Skeletal muscle satellite cell (primary cell): Measurements from ENCODE around the gene MCF2L.
A peak's percentile ranks its signal among the peaks of the same experiment; 100 is the strongest.

Source experiments
- H3K27me3 ChIP-seq: 2 replicates; pipeline ENCODE4 v1.7.0; 2013; ENCODE audit warnings: low read length; ENCODE audit not compliant: control insufficient read depth, insufficient read depth
- H3K36me3 ChIP-seq: 2 replicates; pipeline ENCODE4 v1.7.0; 2013; ENCODE audit warnings: mild to moderate bottlenecking, control low read depth, low read length; ENCODE audit not compliant: insufficient read depth
- H3K4me1 ChIP-seq: 2 replicates; pipeline ENCODE4 v1.7.0; 2013; ENCODE audit warnings: low read length; ENCODE audit not compliant: control insufficient read depth, insufficient read depth
- H3K4me2 ChIP-seq: 2 replicates; pipeline ENCODE4 v1.7.0; 2013; ENCODE audit warnings: mild to moderate bottlenecking, low read length
- H3K4me3 ChIP-seq: 2 replicates; pipeline ENCODE4 v1.7.0; 2013; ENCODE audit warnings: low read length
- H3K9ac ChIP-seq: 2 replicates; pipeline ENCODE4 v1.7.0; 2013; ENCODE audit warnings: mild to moderate bottlenecking, low read depth, low read length, moderate library complexity
- H3K9me3 ChIP-seq: replicated peaks from 2 replicates; pipeline ENCODE4 v1.7.0; 2013; ENCODE audit warnings: mild to moderate bottlenecking, control low read depth, low read length

Gene MCF2L

GRCh38 chr13:113063091-113063491 lies 94.1 kb downstream of the MCF2L start:
- no peaks in the 10 kb centered on the region for H3K36me3 ChIP-seq
- H3K27me3 ChIP-seq: no peaks in the 10 kb centered on the region
- no peak overlapping the region for H3K9ac ChIP-seq
- no peak overlapping the region for H3K4me3 ChIP-seq
- peaks cover 14% of the 10 kb centered on the region for H3K4me1 ChIP-seq
- H3K4me2 ChIP-seq: no peak overlapping the region
- no peaks in the 10 kb centered on the region for H3K9me3 ChIP-seq

DNA sequence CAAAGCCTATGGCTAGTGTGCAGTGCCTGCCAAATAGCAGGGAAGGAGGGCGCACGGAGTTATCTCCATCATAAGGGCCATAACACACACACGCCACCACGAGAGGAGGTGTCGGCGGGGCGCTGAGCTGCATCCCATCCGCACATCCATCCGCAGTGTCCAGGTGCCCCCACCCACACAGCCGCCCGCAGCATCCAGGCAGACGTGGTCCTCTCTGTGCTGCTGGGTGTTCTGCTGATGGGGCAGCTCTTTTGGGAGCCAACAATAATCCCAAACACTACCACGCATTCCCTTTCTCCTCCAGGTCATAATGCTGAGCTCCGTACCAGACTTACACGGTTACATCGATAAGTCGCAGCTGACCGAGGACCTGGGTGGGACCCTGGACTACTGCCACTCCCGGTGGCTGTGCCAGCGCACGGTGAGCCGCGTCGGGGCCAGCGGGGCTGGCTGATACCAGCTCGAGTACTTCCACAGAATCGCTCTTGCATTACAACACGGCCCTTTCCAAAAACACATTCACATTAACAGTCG lies 95.1 kb downstream of the MCF2L start:
- Histone ChIP-seq H3K36me3 (no peaks in the 10 kb centered on the region), H3K4me2 (peak overlapping the region; percentile 81), H3K4me3 (peak overlapping the region; percentile 58), H3K27me3 (no peaks in the 10 kb centered on the region), H3K4me1 (peaks cover 14% of the 10 kb centered on the region), H3K9me3 (no peaks in the 10 kb centered on the region), H3K9ac (peak overlapping the region; percentile 20)

GRCh38 chr13:113064534-113065405 lies 95.8 kb downstream of the MCF2L start:
- H3K4me3 ChIP-seq: peak overlapping the region; percentile 11
- no peaks in the 10 kb centered on the region for H3K9me3 ChIP-seq
- H3K36me3 ChIP-seq: no peaks in the 10 kb centered on the region
- H3K4me1 ChIP-seq: peaks cover 14% of the 10 kb centered on the region
- no peak overlapping the region for H3K9ac ChIP-seq
- peak overlapping the region; percentile 81 for H3K4me2 ChIP-seq
- H3K27me3 ChIP-seq: no peaks in the 10 kb centered on the region

DNA sequence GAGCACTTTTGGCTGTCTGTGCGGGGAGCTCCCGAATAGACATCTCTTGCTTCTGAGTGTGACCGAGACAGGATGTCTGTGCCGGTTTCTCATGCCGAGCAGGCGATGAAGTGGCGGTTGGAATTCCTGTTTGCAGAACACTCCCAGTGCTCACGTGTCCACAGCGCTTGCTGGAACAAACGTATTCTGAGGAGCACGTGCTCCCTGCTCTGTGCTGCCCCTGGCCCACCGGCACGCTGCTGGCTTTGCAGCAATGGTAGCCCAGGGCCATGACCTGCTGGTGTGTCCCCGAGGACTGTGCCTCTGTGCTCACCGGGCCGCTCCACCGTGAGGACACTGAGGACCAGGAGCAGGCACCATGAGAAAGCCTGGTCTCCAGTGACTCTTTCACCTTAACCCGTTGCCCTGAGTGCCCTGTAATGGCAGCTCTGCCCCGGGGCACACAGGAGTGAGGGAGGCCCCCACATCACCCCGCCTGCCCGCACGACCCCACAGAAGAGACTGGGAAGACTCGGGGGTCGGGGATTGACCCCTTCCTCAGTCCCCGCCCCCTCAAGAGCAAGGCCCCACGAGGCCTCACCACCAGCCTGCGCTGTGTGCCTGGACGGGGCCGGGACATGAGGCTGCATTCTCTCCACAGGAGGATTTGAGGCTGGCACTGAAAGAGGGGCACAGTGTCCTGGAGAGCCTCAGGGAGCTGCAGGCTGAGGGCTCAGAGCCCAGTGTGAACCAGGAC lies 96.6 kb downstream of the MCF2L start:
- no peak overlapping the region for H3K9ac ChIP-seq
- H3K36me3 ChIP-seq: peaks cover 2% of the 10 kb centered on the region
- H3K27me3 ChIP-seq: no peaks in the 10 kb centered on the region
- H3K9me3 ChIP-seq: no peaks in the 10 kb centered on the region
- H3K4me1 ChIP-seq: peaks cover 14% of the 10 kb centered on the region
- H3K4me2 ChIP-seq: no peak overlapping the region
- no peak overlapping the region for H3K4me3 ChIP-seq

DNA sequence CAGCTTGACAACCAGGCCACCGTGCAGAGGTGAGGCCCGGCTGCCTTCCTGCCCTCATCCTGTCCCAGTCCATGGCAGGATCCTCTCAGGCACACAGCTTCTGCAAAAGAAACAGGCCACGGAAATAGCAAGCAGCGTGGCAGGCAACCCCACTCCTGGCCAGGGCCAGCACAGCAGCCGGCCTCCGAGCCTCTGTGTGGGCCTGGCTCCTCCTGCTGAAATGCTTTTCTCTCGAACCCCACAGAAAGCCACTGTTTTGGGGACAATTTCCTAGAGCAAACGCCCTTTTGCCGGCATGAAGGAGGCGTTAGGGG lies 97.1 kb downstream of the MCF2L start:
- Histone ChIP-seq H3K4me3 (no peak overlapping the region), H3K27me3 (no peaks in the 10 kb centered on the region), H3K36me3 (peaks cover 2% of the 10 kb centered on the region), H3K9me3 (no peaks in the 10 kb centered on the region), H3K4me1 (peaks cover 14% of the 10 kb centered on the region), H3K4me2 (no peak overlapping the region), H3K9ac (no peak overlapping the region)

- no peak overlapping the region for H3K4me2 ChIP-seq
- H3K9ac ChIP-seq: no peak overlapping the region
- H3K9me3 ChIP-seq: no peaks in the 10 kb centered on the region
- H3K36me3 ChIP-seq: peaks cover 2% of the 10 kb centered on the region
- H3K4me1 ChIP-seq: peaks cover 14% of the 10 kb centered on the region
- no peaks in the 10 kb centered on the region for H3K27me3 ChIP-seq
- H3K4me3 ChIP-seq: no peak overlapping the region
Measured at GRCh38 chr13:113066746-113067145, 97.7 kb downstream of the MCF2L start.

DNA sequence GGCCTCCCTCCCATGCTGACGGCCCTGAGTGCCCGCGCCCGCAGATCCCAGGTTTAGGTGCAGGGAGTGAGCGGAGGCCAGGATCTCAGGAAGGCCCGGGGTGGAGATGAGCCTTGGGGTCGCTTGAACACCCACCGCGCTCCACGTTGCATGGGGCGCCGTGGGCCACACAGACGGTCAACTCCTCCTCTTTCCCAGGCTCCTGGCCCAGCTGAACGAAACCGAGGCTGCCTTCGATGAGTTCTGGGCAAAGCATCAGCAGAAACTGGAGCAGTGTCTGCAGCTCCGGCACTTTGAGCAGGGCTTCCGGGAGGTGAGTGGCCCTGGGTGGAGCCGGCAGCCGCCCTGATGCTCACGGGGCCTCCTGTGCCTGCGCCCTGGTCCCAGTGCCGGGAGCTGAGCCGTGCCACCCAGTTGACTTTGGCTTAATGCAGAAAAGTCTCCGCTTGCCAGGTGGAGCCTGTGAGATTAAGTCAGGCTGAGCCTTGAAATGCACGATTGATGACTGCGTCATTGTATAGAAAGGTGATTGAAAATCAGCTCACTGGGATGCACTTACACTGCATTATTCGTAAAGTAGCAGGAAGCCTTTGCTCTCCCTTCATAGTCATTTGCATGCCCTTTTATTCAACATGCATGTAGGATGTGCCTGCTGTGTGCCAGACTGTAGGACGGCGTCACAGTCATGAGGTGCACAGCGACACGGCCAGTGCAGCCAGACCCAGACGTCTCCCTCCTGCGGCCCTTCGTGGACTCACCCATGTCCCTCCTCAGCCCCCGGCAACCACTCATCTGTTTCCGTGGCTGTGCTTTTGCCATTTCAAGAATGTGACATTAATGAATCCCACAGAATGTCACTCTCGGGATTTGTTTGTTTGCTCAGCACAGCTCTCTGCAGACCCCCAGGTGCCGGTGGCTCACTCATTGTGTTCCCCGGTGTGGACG lies 101.1 kb downstream of the MCF2L start:
- H3K27me3 ChIP-seq: no peaks in the 10 kb centered on the region
- H3K4me3 ChIP-seq: no peak overlapping the region
- peaks cover 2% of the 10 kb centered on the region for H3K36me3 ChIP-seq
- no peaks in the 10 kb centered on the region for H3K9me3 ChIP-seq
- peaks cover 2% of the 10 kb centered on the region for H3K4me1 ChIP-seq
- H3K9ac ChIP-seq: no peak overlapping the region
- no peak overlapping the region for H3K4me2 ChIP-seq

DNA sequence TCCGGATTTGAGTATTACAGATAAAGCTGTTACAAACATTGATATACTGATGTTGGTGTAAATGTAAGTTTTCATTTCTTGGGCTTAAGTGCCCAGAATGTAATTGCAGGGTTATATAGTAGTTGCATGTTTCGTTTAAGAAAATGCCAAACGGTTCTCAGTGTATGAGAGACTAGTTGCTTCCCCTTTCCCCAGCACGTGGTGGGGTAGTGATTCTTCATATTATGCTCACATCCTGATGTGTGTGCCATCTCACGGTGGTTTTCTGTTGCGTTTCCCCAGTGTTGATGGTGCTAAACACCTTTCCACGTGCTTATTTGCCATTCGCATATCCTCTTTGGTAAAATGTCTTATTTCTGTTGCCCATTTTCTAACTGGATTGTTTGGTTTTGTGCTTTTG lies 101.8 kb downstream of the MCF2L start:
- Histone ChIP-seq H3K9me3 (no peaks in the 10 kb centered on the region), H3K4me3 (no peak overlapping the region), H3K36me3 (peaks cover 2% of the 10 kb centered on the region), H3K9ac (no peak overlapping the region), H3K27me3 (no peaks in the 10 kb centered on the region), H3K4me1 (no peaks in the 10 kb centered on the region), H3K4me2 (no peak overlapping the region)

GRCh38 chr13:113072376-113072775 lies 103.4 kb downstream of the MCF2L start:
- Histone ChIP-seq H3K4me3 (no peak overlapping the region), H3K9me3 (no peaks in the 10 kb centered on the region), H3K4me1 (no peaks in the 10 kb centered on the region), H3K27me3 (no peaks in the 10 kb centered on the region), H3K4me2 (no peak overlapping the region), H3K9ac (no peak overlapping the region), H3K36me3 (peaks cover 10% of the 10 kb centered on the region)

DNA sequence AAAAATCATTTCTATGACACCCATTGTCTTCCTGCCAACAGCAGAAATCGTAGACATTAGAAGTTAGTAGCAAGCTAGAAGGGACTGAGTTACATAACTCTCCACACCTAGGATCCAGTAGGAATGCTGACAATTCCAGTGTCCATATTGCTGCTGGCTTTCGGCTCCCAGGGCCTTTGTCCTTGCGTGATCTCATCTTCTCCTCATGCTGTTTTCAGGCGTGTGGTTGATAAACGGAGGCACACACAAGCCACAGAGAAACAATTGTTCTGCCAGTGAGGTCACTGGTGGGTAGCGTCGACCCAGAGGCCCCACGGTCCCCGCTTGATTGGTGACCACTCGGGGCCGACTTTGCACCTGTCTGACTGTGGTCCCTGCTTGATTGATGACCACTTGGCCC lies 104.9 kb downstream of the MCF2L start:
- Histone ChIP-seq H3K9me3 (no peaks in the 10 kb centered on the region), H3K4me3 (no peak overlapping the region), H3K36me3 (peaks cover 10% of the 10 kb centered on the region)

DNA sequence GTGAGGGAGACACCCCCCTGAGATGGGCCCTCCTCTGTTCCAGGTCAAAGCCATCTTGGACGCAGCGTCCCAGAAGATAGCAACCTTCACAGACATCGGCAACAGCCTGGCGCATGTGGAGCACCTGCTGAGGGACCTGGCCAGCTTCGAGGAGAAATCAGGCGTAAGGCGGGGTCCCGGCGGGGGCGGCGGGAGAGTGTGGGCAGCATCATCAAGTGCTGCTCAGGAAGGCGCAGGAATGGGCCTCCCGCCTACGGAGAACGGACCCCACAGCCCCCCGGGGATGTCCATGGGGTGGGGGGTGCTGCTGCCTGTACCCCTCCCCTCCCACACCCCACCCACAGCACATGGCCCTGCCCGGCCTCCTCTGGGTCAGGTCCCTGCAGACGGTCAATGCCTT lies 105.4 kb downstream of the MCF2L start:
- Histone ChIP-seq H3K27me3 (no peaks in the 10 kb centered on the region), H3K4me3 (no peak overlapping the region), H3K9ac (no peak overlapping the region), H3K4me1 (peaks cover 10% of the 10 kb centered on the region), H3K9me3 (no peaks in the 10 kb centered on the region), H3K4me2 (no peak overlapping the region), H3K36me3 (peaks cover 10% of the 10 kb centered on the region)

More for the DNA sequence above, 104.9 kb downstream of the MCF2L start:
- Histone ChIP-seq H3K9ac (no peak overlapping the region), H3K4me2 (no peak overlapping the region), H3K27me3 (no peaks in the 10 kb centered on the region), H3K4me1 (peaks cover 5% of the 10 kb centered on the region)
